HG03378 (cell line): ENCODE data around the gene MROH8.
"Not testable (repeated sequence)": the region's sequence is repeated elsewhere in the genome, so short reads cannot be mapped to it uniquely, and the experiment has no call there.

ENCODE experiments used
- ATAC-seq: cut with Tn5 transposase; IDR thresholded peaks from one replicate; pipeline ENCODE4 v1.9.1; 2021; ENCODE audit warnings: mild to moderate bottlenecking, moderate library complexity; ENCODE audit not compliant: unreplicated experiment

The MROH8 gene

GRCh38 chr20:37095599-37096414, 83.5 kb downstream of the MROH8 start, which contains the start of gene RBL1:
TSS of gene RBL1 (minus strand) at chr20:37095997. CDS start at chr20:37095928, 69 bp downstream.
- ATAC-seq, result peak; percentile 70

GRCh38 chr20:37095108-37095598, 84.2 kb downstream of the MROH8 start:
- ATAC-seq, result peak; percentile 2

- ATAC-seq, result no peak
Measured at GRCh38 chr20:37090407-37090806, 88.9 kb downstream of the MROH8 start.

- ATAC-seq, result no peak
Measured at GRCh38 chr20:37081717-37082289, 97.5 kb downstream of the MROH8 start.

GRCh38 chr20:37077009-37077408, 102.3 kb downstream of the MROH8 start:
- no peak for ATAC-seq

- no peak for ATAC-seq
Measured at GRCh38 chr20:37075932-37076685, 103.2 kb downstream of the MROH8 start.

GRCh38 chr20:37072293-37073196, 106.8 kb downstream of the MROH8 start:
- ATAC-seq, result no peak

- ATAC-seq, result no peak
Measured at GRCh38 chr20:37071481-37071911, 107.9 kb downstream of the MROH8 start.

- not testable (repeated sequence) for ATAC-seq
Measured at GRCh38 chr20:37069563-37069962, 109.8 kb downstream of the MROH8 start.

GRCh38 chr20:37066168-37066567, 113.2 kb downstream of the MROH8 start:
- ATAC-seq, result no peak

GRCh38 chr20:37055276-37055675, 124.1 kb downstream of the MROH8 start:
- ATAC-seq, result no peak

- no peak for ATAC-seq
Measured at GRCh38 chr20:37053230-37053950, 126.0 kb downstream of the MROH8 start.
